ENCODE measurements around the gene KDM4B.

Gene KDM4B

DNA sequence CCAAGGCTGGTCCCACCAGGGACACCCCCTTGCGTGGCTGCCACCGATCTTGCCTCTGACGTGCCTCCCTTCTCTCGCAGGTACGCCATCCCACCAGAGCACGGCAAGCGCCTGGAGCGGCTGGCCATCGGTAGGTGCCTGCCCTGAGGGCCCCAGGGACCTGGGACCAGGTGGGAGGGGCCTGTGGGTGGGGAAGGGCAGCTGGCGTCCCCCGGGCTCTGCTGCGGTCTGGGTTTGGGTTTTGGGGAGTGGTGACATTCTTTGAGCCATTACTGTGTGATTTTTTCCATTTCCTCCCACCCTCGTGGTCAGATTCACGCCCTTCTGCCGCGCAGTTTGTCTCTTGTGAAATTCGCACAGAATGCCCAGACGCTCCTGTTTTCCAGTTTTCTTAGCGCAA lies 102.0 kb downstream of the KDM4B start:
- no peak for DNase-seq (ENCODE audit: low read depth)

DNA sequence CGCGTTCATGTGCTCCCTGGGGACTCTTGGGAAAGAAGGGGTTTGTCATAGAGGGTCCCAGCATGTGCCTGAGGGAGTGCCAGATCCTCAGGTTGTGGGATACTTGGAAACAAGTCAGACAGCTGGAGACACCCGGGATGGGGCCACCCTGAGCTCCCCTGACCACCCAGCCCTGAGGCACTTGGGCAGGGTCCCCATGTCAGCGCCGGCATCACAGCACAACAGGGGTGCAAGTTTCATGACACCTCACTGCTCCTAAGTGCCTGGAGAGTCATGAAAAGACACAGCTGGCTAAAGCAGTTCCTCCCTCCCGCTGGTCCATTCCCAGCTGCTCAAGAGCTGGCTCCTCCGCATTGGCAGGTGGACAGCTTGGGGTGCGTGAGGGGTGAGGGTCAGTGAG lies 102.7 kb downstream of the KDM4B start:
- no peak for DNase-seq (ENCODE audit: low read depth)

DNA sequence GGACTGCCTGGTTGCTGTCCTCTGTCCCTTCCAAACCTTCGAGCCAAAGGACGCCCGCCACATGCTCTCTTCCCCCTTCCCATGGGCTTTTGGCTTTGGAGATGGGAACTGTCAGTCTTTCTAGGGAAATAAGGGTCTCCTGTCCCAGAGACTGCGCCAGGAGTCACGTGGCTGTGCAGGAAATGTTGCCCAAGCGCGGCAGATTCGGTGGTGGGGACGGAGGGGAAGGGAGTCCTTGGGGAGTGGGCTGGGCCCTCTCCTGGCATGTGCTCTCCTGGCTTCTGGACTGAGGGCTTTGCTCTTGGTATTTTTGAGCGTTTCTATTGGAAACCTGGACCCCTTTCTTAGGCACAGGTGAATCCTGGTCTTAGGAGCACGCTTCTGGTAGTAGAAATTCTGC lies 103.2 kb downstream of the KDM4B start:
- no peak for DNase-seq (ENCODE audit: low read depth)

DNA sequence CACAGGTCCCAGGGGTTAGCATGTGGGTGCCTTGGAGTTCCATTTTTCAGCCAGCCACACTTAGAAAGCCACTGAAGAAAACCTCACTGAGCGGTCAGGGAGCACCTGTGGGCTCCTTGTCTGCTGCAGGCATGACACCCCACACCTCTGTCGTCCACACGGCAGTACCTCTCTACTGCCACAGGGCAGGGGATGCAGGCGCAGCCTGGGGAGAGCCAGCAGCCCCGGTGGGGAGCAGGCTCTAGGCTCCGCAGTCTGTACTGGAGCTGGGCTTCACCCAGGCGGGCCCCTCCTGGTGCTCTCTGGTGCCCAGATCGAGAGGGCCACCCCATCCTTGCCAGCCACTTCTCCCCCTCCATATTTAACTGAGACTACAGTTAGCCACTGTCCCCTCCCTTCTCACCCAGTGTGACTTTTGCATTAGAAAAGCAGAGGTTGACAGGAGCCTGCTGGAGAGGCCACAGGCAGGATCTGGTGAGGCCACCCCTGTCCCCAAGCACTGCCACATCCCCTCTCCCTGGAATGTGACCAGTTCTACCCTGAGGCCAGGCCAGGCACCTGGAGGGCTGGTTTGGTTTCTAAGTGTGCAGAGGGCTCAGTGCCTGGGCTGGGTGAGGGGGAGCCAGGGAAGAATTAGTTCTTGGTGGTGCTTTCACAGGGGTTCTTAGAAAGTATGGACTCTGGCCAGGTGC lies 104.4 kb downstream of the KDM4B start:
- no peak for DNase-seq (ENCODE audit: low read depth)

DNA sequence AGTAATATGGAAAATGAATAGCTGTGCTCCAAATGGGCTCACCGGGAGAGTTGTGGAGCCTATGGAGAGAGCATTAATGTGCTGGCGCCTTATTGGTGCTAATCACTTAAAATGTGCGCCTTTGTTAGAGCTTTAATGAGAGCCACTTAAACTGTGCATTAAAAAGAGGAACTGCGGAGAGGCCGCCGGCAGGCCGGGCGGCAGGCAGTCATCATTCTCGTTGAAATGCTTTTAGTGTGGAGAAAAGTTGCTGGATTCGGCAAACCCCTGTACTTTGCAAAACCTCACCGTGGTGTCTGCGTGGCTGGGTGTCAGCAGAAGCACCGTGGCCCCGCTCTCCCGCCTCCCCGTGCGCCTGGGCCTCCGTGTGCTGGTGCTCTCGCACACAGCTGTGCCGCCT lies 105.5 kb downstream of the KDM4B start:
- no peak for DNase-seq (ENCODE audit: low read depth)

DNA sequence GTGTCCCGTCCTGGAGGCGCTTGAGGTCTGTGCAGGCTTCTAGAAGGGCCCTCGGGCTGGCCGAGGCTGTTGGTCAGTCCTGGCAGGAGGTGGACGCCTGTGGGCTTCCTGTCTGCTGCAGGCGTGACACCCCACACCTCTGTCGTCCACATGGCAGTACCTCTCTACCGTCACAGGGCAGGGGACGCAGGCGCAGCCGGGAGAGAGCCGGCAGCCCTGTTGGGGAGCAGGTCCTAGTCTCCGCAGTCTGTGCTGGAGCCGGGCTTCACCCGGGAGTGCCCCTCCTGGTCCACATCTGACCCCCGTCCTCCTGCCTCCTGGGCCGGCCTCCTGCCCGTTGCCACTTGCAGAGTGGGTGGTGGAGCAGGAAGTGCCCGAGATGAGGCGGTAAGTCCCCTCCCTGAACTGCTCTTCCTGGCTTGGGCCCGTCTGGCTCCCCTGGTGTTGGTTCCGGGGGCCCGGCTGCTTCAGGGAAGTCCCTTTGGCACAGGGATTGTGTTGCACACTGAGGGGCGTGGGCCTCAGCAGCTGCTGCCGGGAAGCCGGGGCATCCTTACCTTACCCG lies 106.0 kb downstream of the KDM4B start:
- no peak for DNase-seq (ENCODE audit: low read depth)

DNA sequence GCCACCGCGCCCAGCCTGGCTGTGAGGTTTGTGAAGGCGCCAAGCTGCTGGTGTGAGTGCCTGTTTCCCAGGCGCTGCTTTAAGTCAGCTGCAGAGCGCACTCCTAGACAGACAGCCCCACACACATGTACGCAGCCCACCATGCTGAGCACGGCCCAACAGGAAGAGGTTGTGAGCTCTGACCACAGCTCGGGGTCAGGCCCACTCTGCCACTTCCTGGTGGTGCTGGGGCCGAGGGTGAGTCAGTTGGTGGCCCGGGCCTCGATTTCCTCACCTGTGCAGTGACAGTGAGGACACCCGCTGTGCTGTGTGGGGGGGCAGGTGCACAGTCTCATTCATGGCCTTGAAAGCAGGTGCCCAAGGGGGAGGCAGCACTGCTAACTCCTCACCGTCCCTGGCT lies 106.7 kb downstream of the KDM4B start:
- DNase-seq (ENCODE audit: low read depth), result no peak

DNA sequence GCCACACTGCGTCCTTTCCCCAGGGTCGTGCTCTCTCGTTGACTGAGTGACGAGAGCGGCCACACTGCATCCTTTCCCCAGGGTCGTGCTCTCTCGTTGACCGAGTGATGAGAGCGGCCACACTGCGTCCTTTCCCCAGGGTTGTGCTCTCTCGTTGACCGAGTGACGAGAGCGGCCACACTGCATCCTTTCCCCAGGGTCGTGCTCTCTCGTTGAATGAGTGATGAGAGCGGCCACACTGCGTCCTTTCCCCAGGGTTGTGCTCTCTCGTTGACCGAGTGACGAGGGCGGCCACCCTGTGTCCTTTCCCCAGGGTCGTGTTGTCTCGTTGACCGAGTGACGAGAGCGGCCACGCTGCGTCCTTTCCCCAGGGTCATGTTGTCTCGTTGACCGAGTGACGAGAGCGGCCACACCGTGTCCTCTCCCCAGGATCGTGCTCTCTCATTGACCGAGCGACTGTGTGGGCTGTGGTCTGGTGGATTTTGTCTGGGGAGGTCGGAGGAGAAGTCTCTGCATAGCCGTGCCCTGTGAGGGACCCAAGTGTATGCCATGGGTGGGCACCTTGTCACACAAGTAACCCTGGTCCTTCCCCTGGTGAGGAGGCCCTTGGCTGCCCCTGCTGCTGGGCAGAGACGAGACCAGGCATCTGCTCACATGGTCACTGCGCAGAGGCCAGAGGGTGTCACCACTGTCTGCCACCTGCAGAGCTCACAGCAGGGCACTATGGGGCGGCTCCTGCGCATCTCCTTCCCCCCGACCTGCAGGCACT lies 107.7 kb downstream of the KDM4B start:
- DNase-seq (ENCODE audit: low read depth), result no peak

DNA sequence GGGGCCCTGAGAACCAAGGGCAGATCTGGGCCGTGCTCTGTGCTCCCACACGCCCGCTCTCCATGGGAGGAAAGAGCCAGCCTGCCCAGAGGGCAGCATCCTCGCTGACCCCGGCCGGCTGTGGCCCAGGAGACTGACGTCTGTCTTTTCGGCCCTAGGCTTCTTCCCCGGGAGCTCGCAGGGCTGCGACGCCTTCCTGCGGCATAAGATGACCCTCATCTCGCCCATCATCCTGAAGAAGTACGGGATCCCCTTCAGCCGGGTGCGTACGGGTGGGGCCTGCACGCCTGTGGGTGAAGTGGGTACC lies 108.2 kb downstream of the KDM4B start:
- no peak for DNase-seq (ENCODE audit: low read depth)

DNA sequence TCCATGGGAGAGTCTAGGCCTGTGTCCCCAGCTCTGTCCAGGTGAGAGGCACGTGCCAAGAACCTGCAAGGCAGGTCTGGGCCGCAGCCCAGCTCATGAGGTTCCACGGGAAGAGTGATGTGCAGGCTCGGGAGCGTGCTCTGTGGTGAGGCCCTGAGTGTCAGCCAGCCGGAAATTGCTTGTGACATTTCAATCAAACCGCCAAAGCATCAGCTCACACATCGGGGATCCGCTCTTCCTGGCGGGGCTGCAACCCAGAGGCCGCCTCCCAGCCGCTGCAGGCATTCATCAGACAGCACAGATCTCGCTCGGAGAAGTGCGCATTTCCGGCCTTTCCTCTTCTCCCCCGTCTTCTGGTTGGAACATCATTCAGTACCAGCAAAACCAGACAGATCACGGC lies 109.3 kb downstream of the KDM4B start:
- no peak for DNase-seq (ENCODE audit: low read depth)

DNA sequence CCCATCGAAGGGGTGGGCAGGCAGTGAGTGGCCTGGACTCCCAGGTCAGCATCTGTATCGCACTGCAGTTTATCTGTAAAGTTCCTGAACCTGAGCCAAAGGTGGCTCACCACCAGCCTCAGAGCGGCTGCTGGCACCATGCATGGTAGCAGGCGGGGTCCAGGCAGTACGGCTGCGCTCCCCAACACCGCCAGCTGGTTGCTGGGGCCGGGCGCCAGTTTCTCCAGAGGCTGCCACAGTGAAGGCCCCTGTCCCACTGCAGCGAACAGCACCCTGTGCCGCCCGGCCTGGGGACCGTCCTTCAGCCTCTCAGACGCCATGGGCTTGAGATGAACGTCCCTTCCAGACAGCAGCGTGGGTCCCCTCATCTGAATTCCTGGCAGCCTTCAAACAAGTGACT lies 109.8 kb downstream of the KDM4B start:
- DNase-seq (ENCODE audit: low read depth), result no peak

DNA sequence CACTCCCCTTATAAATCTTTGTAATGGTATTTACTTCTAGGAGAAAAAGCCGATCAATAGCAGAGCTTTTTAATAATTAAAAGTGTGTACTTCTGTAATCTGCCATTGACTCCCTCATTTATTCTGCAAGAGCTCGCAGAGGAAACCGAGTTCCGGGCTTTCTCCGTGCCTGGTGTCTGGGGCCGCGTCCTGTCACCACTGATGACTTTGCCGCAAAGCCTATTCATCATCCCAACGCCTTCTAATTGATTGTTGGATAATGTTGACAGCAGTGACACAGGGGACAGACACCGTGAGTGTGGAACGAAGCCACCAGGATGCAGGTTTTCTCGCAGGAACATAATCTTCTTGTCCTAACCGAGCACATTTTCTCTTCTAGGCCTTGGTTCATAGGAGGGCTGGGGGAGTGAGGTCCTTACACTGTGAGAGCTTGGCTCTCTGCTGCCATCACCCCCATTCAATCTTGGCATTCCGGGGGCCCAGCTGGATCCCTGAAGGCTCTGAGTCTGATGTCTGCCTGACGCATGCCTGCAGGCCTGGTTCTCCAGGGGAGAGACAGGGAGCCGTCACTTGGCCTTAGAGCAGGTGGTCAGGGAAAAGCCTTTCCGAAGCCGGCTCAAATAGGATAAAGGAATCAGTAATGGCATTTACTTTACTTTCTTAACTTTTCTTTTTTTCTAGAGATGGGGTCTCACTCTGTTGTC lies 110.3 kb downstream of the KDM4B start:
- no peak for DNase-seq (ENCODE audit: low read depth)

DNA sequence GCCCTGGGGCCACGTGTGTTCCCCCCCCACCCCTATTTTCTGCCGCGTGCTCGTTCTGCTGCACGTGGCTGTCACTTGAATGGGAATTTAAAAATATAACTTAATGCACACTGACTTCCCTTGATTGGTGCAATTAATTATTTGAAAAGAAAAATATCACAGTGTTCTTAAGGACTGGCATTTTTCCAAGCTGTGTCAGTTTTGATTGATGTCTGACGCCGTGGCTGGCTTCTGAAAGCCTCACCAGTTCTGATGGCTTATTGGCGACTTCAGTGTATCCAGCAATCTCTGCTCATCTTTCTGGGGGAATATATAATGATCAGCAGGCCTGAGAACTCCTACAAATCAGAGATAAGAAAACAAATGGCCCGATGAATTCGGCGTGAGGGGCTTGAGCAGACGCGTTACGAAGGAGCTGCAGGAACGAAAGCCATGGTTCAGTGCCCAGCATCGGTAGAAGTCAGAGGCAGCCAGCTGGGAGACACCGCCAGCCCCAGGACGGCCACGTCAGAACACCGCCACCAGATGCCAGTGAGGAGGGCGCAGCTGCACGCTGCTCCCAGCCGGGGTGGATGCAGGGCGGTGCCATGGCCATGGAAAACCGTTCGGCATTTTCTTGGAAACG lies 111.2 kb downstream of the KDM4B start:
- DNase-seq (ENCODE audit: low read depth), result no peak

DNA sequence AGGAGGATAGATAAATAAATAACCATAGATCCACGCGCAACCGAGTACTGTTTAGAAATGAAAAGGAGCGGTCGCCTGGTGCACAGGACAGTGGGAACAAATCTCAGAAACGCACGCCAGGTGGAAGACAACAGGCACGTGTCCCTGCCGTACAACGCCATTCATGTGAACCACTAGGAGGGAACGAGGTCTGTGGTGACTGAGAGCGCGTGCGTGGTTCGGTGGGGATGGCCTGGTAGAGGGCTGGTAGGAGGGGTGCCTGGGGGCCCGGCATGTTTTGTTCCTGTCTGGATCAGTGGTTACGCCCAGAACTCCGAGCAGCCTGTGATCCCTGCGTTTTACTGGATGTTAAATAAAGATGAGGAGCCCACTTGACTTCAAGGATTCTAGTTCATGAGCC lies 111.9 kb downstream of the KDM4B start:
- DNase-seq (ENCODE audit: low read depth), result no peak

DNA sequence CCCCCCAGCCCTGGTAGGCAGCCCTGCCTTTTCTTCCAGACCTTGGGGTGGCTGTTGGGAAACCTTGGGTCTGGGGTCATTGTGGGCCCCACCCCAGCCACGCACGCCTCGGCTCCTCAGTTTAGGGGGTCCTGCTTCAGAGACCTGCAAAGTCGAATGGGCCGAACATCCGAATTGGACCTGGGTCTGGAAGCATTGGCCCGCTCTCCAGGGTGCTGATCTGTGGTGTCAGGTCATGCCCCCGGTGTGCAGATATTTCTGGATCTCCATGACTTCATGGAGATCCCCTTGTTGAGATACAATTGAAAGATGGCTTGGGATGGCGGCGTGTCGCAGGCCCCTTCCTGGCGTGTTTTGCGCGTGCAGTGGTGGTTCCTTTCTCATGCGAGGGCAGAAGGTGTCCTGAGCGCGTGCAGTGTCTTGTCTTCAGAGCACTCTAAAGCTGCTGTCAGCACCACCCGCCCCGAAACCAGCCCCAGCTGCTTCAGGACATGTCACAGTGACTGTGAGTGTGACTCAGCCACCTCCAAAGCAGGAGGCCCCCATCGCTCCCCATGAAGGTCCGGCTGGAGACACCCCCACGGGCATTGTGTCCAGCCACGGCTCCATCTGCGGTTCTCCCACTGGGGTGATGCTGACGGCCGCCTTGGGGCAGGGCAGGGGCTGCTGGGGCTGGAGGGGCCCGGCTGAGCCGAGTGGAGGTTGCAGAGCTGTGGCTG lies 112.7 kb downstream of the KDM4B start:
- peak; percentile 14 for DNase-seq (ENCODE audit: low read depth)

DNA sequence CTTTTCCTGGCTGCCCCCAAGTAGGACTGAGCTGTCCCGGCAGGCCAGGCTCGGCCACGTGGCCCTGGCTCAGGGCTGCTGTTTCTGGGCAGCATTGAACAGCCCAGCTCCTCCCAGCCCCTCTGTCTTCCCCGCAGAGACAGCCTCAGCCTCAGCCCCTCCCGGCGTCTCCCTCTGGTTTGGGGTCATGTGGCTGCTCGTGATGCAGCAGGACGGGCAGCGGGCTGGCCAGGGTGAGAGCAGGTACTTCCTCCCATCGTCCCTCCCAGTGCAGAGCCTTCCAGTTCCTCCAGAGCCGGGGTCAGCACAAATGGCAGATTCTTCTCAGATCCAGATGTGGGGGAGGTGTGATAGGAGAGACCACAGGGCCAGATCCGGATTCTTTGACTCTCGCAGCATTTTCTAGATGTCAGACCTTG lies 114.6 kb downstream of the KDM4B start:
- no peak for DNase-seq (ENCODE audit: low read depth)

DNA sequence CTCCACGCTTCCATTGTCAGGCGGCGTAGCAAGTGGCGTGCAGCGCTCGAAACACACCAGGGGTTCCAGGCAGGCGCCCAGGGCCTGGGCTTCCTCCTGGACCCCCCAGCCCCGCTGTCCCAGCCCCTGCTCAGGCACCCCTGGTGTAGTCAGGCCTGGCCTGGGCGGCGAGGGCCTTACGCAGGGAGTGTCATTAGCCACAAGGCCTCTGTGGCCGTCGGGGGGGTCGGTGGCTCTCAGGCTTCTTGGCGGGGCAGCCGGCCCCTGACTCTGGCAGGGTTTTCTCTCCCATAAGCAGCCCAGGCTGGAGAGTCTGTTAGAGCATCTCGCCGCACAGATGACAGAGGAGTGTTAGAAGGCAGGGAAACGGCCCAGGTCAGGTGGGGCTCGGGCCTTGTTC lies 116.7 kb downstream of the KDM4B start:
- DNase-seq (ENCODE audit: low read depth), result no peak

DNA sequence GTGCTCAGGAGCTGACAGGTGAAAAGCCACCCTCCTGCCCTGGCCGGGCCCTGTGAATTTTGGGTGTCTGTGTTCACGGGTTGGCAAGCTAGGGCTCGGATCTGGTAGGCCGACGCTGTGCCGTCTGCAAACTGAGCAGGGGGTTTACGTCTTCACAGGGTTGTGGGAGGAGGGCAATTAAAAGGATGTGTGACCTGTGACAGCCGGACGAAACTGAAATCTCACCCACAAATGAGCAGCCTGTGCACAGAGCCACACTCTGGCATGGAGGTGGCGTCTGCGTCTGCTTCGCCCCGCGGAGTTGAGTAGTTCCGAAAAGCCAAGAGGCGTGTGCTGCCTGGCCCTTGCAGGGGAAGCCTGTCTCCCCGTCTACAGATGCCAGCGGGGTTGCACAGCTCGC lies 117.3 kb downstream of the KDM4B start:
- no peak for DNase-seq (ENCODE audit: low read depth)

DNA sequence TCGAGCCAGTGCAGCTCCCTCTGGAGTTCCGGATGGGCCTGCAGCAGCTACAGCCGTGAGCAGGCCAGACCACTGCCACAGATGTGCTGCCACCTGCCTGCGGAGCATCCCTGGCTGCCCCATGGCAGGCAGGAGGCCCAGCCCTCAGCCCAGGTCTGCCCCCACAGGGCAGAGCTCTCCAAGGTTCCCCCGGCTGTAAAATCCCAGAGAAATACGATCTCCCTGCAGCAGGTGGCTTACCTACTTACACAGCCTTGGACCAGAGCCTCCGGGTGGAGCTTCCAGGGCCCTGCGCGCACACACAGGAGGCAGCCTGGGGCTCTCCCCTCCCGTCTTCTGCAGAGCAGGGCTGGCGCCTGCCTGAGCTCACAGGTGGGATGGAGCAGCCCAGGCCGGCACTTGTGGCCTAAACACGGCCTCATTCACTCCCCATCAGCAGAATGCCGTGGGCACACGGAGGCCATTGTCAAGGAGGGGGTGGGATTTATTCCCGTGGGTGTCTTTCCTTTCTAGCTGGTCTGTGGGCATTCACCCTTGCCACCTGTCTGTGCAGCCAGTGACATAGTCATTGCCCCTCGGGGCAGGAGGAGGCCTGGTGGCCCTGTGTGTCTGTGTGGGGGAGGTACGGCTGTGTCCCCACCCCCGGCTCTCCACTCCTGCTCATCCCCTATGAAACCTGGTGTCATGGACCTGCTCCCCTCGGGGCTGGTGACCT lies 118.0 kb downstream of the KDM4B start:
- no peak for DNase-seq (ENCODE audit: low read depth)

DNA sequence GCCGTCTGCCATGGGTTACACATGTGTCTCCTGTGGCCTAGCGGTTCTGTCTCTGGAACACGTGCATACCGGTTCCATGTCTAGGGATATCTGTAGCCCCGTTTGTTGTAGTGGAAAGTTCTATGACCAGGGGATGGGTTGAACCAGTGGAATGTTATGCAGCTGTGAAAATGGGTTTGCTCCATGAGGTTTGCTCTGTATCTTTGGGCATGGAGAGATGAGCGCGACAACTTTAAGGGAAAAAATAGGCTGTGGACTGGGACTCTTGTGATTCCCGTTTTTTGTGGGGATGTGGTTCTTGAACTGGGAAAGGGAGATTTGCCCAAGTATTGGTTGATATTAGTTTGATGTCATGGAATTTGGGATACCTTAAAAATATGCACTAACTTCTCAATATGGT lies 120.4 kb downstream of the KDM4B start:
- DNase-seq (ENCODE audit: low read depth), result no peak

DNA sequence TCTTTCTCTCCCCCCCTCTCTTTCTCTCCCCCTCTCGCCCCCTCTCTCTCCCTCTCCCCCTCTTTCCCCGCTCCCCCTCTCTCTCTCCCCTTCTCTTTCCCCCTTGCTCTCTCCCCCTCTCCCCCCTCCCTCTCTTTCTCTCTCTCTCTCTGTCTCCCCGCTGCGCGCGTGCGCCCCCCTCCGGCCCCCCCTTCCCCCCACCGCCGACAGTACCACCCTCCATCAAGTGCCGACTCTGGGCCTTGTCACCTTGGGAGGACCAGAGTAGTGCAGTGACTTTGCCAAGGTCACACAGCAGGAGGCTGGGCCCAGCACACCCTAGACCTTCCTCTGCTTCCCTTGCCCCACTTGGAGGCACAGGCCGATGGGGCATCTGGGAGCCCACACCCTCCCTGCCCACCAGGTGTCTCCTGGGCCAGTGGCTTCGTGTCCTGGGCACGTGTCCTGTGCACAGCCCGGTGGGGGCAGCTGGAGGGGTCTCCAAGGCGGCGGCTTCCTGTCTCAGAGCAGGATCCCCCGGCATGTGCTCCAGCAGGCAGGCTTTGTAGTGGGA lies 121.6 kb downstream of the KDM4B start:
- DNase-seq (ENCODE audit: low read depth), result no peak

Data from EH (cell line).